IMR-90 (cell line): Measurements from ENCODE around the gene SMOC1. TPM values are rescaled to one million over a fixed set of nuclear protein-coding genes. Genes with fewer than 3 reads are reported as not detected.
A peak's percentile ranks its signal among the peaks of the same experiment; 100 is the strongest.

ENCODE experiments used
- ATAC-seq: fragments of 200-7000 bp; cut with Tn5 transposase; 2 replicates; pipeline ENCODE4 v1.9.1; 2020; ENCODE audit warnings: low read depth, mild to moderate bottlenecking, moderate library complexity
- BruUV-seq: library from RNA; stranded (reverse); fragments of 400-500 nt; replicated peaks from 2 replicates; lab custom pipeline; 2021; lab: Mats Ljungman, UMichigan
- CTCF ChIA-PET: fragments of 300-600 bp; formaldehyde crosslinking; extraction: SDS; loops from one replicate; lab custom pipeline; 2021; ENCODE audit warnings: antibody characterized with exemption; lab: Yijun Ruan, JAX
- POLR2A ChIA-PET: fragments of 300-600 bp; sonication (Branson Sonifier 250); formaldehyde crosslinking; loops from one replicate; lab custom pipeline; 2022; ENCODE audit warnings: antibody characterized with exemption; ENCODE audit not compliant: unreplicated experiment; lab: Charles Lee
- DNase-seq: peaks from one replicate; pipeline ENCODE4 v3.0.0; 2013
- H2AFZ ChIP-seq: replicated peaks from 2 replicates; pipeline ENCODE3; 2013; ENCODE audit warnings: low read length, mild to moderate bottlenecking; ENCODE audit not compliant: poor library complexity
- H2AK5ac ChIP-seq: 2 replicates; pipeline ENCODE4 v1.6.1; 2013; ENCODE audit warnings: low read depth, low read length, inconsistent platforms
- H2AK9ac ChIP-seq: replicated peaks from 2 replicates; pipeline ENCODE3; 2013; ENCODE audit warnings: mild to moderate bottlenecking, low read depth, low read length, moderate library complexity; ENCODE audit not compliant: poor library complexity
- H2BK120ac ChIP-seq: 2 replicates; pipeline ENCODE4 v1.6.1; 2013; ENCODE audit warnings: low read depth, low read length, inconsistent platforms
- H2BK15ac ChIP-seq: 3 replicates; pipeline ENCODE4 v1.6.1; 2013; ENCODE audit warnings: low read depth, low read length, inconsistent platforms
- H2BK20ac ChIP-seq: 2 replicates; pipeline ENCODE4 v1.6.1; 2013; ENCODE audit warnings: low read depth, mild to moderate bottlenecking, inconsistent platforms, low read length, moderate library complexity
- H2BK5ac ChIP-seq: 2 replicates; pipeline ENCODE4 v1.6.1; 2013; ENCODE audit warnings: mild to moderate bottlenecking, low read depth, low read length, inconsistent platforms; ENCODE audit not compliant: poor library complexity, severe bottlenecking
- H3K14ac ChIP-seq: replicated peaks from 2 replicates; pipeline ENCODE4 v1.6.1; 2013; ENCODE audit warnings: low read depth, low read length, inconsistent platforms
- H3K18ac ChIP-seq: 2 replicates; pipeline ENCODE4 v1.6.1; 2013; ENCODE audit warnings: low read depth, low read length, control low read depth
- H3K23ac ChIP-seq: 2 replicates; pipeline ENCODE4 v1.6.1; 2013; ENCODE audit warnings: low read depth, low read length, inconsistent platforms
- H3K27ac ChIP-seq: 2 replicates; pipeline ENCODE4 v1.5.1; 2013; ENCODE audit warnings: mild to moderate bottlenecking, control low read depth, low read length; ENCODE audit not compliant: insufficient read depth
- H3K27me3 ChIP-seq: 2 replicates; pipeline ENCODE4 v1.6.1; 2013; ENCODE audit warnings: low read length; ENCODE audit not compliant: control insufficient read depth, insufficient read depth
- H3K36me3 ChIP-seq: 2 replicates; pipeline ENCODE4 v1.6.1; 2013; ENCODE audit warnings: low read length, mixed read lengths; ENCODE audit not compliant: control insufficient read depth, insufficient read depth
- H3K4ac ChIP-seq: 2 replicates; pipeline ENCODE4 v1.6.1; 2013; ENCODE audit warnings: low read depth, low read length, inconsistent platforms
- H3K4me1 ChIP-seq: 2 replicates; pipeline ENCODE4 v1.6.1; 2013; ENCODE audit warnings: low read length, mixed read lengths; ENCODE audit not compliant: control insufficient read depth, insufficient read depth
- H3K4me2 ChIP-seq: 2 replicates; pipeline ENCODE4 v1.6.1; 2013; ENCODE audit warnings: low read depth, mild to moderate bottlenecking, control low read depth, low read length, moderate library complexity
- H3K4me3 ChIP-seq: 2 replicates; pipeline ENCODE4 v1.5.1; 2013; ENCODE audit warnings: low read depth, mild to moderate bottlenecking, control low read depth, low read length, moderate library complexity; ENCODE audit not compliant: insufficient read depth
- H3K56ac ChIP-seq: 2 replicates; pipeline ENCODE4 v1.6.1; 2013; ENCODE audit warnings: low read length, inconsistent platforms; ENCODE audit not compliant: insufficient read depth; ENCODE audit errors: extremely low read depth
- H3K79me1 ChIP-seq, 2 experiments: 2 replicates each; pipeline ENCODE4 v1.6.1; 2013; ENCODE audit warnings: low read length in 2 of 2, inconsistent platforms in 1 of 2, low read depth in 1 of 2
- H3K9ac ChIP-seq: 2 replicates; pipeline ENCODE4 v1.6.1; 2013; ENCODE audit warnings: low read depth, low read length, control low read depth
- H3K9me1 ChIP-seq: 2 replicates; pipeline ENCODE4 v1.6.1; 2013; ENCODE audit warnings: low read length, inconsistent platforms; ENCODE audit not compliant: insufficient read depth
- H3K9me3 ChIP-seq: 2 replicates; pipeline ENCODE4 v1.6.1; 2013; ENCODE audit warnings: low read length; ENCODE audit not compliant: control insufficient read depth, insufficient read depth
- H4K20me1 ChIP-seq: 2 replicates; pipeline ENCODE4 v1.6.1; 2013; ENCODE audit warnings: low read length, inconsistent platforms; ENCODE audit not compliant: insufficient read depth
- H4K5ac ChIP-seq: 2 replicates; pipeline ENCODE4 v1.6.1; 2013; ENCODE audit warnings: mild to moderate bottlenecking, low read depth, low read length, control low read depth
- H4K8ac ChIP-seq, 2 experiments: 2 replicates each; pipeline ENCODE4 v1.6.1; 2013; ENCODE audit warnings: low read depth in 2 of 2, low read length in 2 of 2, control low read depth in 1 of 2, inconsistent platforms in 1 of 2
- H4K91ac ChIP-seq: 2 replicates; pipeline ENCODE4 v1.6.1; 2013; ENCODE audit warnings: low read depth, low read length, inconsistent platforms; ENCODE audit not compliant: insufficient read depth
- BHLHE40 ChIP-seq: fragments of 150-350 bp; IDR thresholded peaks from 2 replicates; pipeline ENCODE4 v1.6.1; 2016; ENCODE audit warnings: mild to moderate bottlenecking, low read depth, low read length
- CEBPB ChIP-seq: IDR thresholded peaks from 2 replicates; pipeline ENCODE4 v1.6.1; 2012; ENCODE audit warnings: low read depth, low read length, improper control_type of control experiment
- CHD1 ChIP-seq: IDR thresholded peaks from 2 replicates; pipeline ENCODE4 v1.6.1; 2012; ENCODE audit warnings: low read depth, low read length, improper control_type of control experiment
- CTCF ChIP-seq: conservative IDR thresholded peaks from 2 replicates; pipeline ENCODE4 v1.5.1; 2012; ENCODE audit warnings: mild to moderate bottlenecking, low read depth, low read length, improper control_type of control experiment
- FOS ChIP-seq: fragments of 150-350 bp; IDR thresholded peaks from 2 replicates; pipeline ENCODE4 v1.6.1; 2016; ENCODE audit warnings: low read depth, low read length
- MAFK ChIP-seq: IDR thresholded peaks from 2 replicates; pipeline ENCODE4 v1.6.1; 2012; ENCODE audit warnings: low read depth, low read length, improper control_type of control experiment
- MAZ ChIP-seq: IDR thresholded peaks from 2 replicates; pipeline ENCODE4 v1.6.1; 2012; ENCODE audit warnings: low read depth, mild to moderate bottlenecking, low read length, improper control_type of control experiment, moderate library complexity, borderline replicate concordance
- NFE2L2 ChIP-seq: fragments of 150-350 bp; IDR thresholded peaks from 2 replicates; pipeline ENCODE4 v1.6.1; 2016; ENCODE audit warnings: low read depth, mild to moderate bottlenecking, low read length
- POLR2A ChIP-seq: IDR thresholded peaks from 2 replicates; pipeline ENCODE4 v1.6.1; 2012; ENCODE audit warnings: mild to moderate bottlenecking, low read depth, low read length
- RAD21 ChIP-seq: IDR thresholded peaks from 2 replicates; pipeline ENCODE4 v1.6.1; 2012; ENCODE audit warnings: low read length, improper control_type of control experiment
- RCOR1 ChIP-seq: IDR thresholded peaks from 2 replicates; pipeline ENCODE4 v1.6.1; 2012; ENCODE audit warnings: mild to moderate bottlenecking, low read length, improper control_type of control experiment; ENCODE audit not compliant: insufficient replicate concordance
- RFX5 ChIP-seq: IDR thresholded peaks from 2 replicates; pipeline ENCODE4 v1.8.0; 2012; ENCODE audit warnings: low read depth, mild to moderate bottlenecking, low read length, moderate library complexity
- SMC3 ChIP-seq: fragments of 150-350 bp; IDR thresholded peaks from 2 replicates; pipeline ENCODE4 v1.6.1; 2016; ENCODE audit warnings: low read depth, mild to moderate bottlenecking, antibody characterized with exemption, low read length, moderate library complexity
- WGBS, 2 experiments: methylation state at CpG; one replicate each; pipeline versions ENCODE4 v1.1.5 to v1.1.7; 2013; ENCODE audit warnings: missing lambda C conversion rate in 2 of 2; ENCODE audit not compliant: insufficient read length in 1 of 2; ENCODE audit errors: extremely low coverage in 2 of 2; 5-methylcytosine and 5-hydroxymethylcytosine counted together
- dilution Hi-C: fragments of 300-500 bp; cut with HindIII; formaldehyde crosslinking; loops from one replicate; pipeline ENCODE4 v1.14.3; 2018; ENCODE audit warnings: low sequenced_read_pairs; ENCODE audit not compliant: unreplicated experiment
- in situ Hi-C: fragments of 300-500 bp; cut with MboI; formaldehyde crosslinking; loops from 3 replicates; pipeline ENCODE4 v1.14.3; 2019; ENCODE audit warnings: low sequenced_read_pairs, inconsistent platforms, mixed read lengths
- intact Hi-C: fragments of 100-400 bp; cut with micrococcal nuclease; formaldehyde crosslinking; loops from 2 replicates; pipeline ENCODE4 v1.10.0; 2022
- polyA plus RNA-seq, 3 experiments: library from polyadenylated mRNA; depleted of rRNA; stranded (reverse); fragments of >200 nt; gene quantifications; 2 replicates each; pipeline ENCODE4 v1.2.3, GENCODE V29; 2012; ENCODE audit warnings: low replicate concordance in 1 of 3
- total RNA-seq: library from RNA; depleted of rRNA; stranded (reverse); fragments of >200 nt; gene quantifications from 2 replicates; pipeline ENCODE4 v1.2.3, GENCODE V29; 2012
- TF ChIP-seq, protein P1 (sequence below): fragments of 150-350 bp; IDR thresholded peaks from 2 replicates; pipeline ENCODE4 v1.6.1; 2017; ENCODE audit warnings: mild to moderate bottlenecking, antibody characterized with exemption, low read length, low read depth

The SMOC1 gene
- total and polyA plus RNA-seq, 2 of the 4 experiments (the other 2 are of a cell fraction), result 0.90 to 4.1 TPM

DNA sequence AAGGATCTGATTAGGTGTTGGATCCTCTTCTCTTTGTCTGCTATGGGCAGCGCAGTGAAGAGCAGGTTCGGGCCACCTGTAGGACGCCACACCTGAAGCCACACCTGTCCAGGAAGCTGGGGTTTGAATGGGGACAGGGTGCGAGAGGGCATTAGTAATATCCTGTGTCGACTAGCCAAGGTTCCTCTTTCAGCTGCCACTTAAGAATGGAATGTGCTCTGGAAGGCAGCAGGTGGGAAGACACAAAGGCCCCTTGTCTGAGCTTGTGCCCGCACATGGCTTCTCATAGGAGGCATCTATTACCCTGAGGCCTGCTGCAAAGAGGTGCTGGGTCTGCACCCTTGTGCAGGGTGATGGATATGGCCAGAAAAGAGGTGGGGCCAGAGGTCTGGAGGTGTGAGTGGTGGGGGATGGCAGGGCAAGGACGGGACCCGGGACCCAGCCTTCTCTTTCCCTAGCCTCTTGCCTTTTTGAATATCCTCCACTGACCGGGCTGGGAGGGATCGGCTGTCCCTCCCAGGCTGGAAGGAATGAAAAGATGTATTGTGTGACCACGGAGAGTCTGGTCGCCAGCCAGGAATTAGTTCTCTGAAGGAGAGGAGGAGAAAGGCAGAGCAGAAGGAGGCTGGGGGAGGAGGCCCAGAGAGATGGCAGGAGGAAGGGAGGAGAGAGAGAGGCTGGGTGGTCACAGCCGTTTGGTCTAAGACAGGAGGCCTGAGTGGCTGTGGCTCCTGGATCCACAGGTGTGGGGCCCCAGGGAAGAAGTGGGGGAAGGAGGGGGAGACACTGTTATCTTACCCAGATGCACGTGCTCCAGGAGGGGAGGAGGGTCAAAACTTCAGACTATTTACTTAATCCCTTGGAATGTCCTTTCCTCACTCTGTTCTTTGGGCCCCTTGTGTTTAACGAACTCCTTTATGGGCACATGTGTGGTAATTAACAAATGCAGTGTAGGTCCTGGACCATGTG, 101.5 kb downstream of the SMOC1 start:
- ChIA-PET POLR2A (no interaction called here), CTCF (no interaction called here)
- in situ Hi-C loops, result no loop called here
- no peak overlapping the region for H4K5ac ChIP-seq
- no TSS peak for BruUV-seq
- no peaks in the 10 kb centered on the region for H3K79me1 ChIP-seq
- no peak overlapping the region for H3K27ac ChIP-seq
- ATAC-seq (no peak), DNase-seq (no peak)
- intact Hi-C loops, result no loop called here
- H3K18ac ChIP-seq, result 0 out of 2 replicates have a peak overlapping the region, but pooled peaks have one; percentile 26
- dilution Hi-C loops, result no loop called here
- peak overlapping the region; percentile 31; the same call in 1 of the 2 replicates for H2AK5ac ChIP-seq
- H3K9me1 ChIP-seq, result peaks cover 6% of the 10 kb centered on the region; the same call in 1 of the 2 replicates
- no peak overlapping the region for H3K23ac ChIP-seq
- 0 out of 4 replicates have a peak overlapping the region, but pooled peaks of 1 of the 2 experiments have one; percentile 5 for H4K8ac ChIP-seq
- H3K4me1 ChIP-seq, result peaks cover 19% of the 10 kb centered on the region
- H3K4me3 ChIP-seq, result no peak overlapping the region
- H3K27me3 ChIP-seq, result no peaks in the 10 kb centered on the region
- H3K14ac ChIP-seq, result 0 out of 2 replicates have a peak overlapping the region, but pooled peaks have one; percentile 15
- H3K4ac ChIP-seq, result no peak overlapping the region
- peaks cover 14% of the 10 kb centered on the region for H3K36me3 ChIP-seq
- 81% methylated on average over 3 of the region's 15 CpGs; no CpG with 5 or more reads in 1 of the 2 experiments for WGBS, 2 experiments
- no peak overlapping the region for H2BK20ac ChIP-seq
- no peak overlapping the region for H2AK9ac ChIP-seq
- H4K20me1 ChIP-seq, result no peaks in the 10 kb centered on the region
- H4K91ac ChIP-seq, result 0 out of 2 replicates have a peak overlapping the region, but pooled peaks have one; percentile 7
- no peak overlapping the region for H3K56ac ChIP-seq
- peak overlapping the region; percentile 50; the same call in 1 of the 3 replicates for H2BK15ac ChIP-seq
- H2BK5ac ChIP-seq, result no peak overlapping the region
- H2BK120ac ChIP-seq, result no peak overlapping the region
- peak overlapping the region; percentile 37 for H2AFZ ChIP-seq
- H3K9ac ChIP-seq, result no peak overlapping the region
- H3K9me3 ChIP-seq, result no peaks in the 10 kb centered on the region
- H3K4me2 ChIP-seq, result no peak overlapping the region
- TF ChIP-seq RCOR1 (no peak), RFX5 (no peak), CTCF (no peak), CEBPB (no peak), MAFK (no peak), SMC3 (no peak), CHD1 (no peak), MAZ (no peak), RAD21 (no peak), FOS (no peak), POLR2A (no peak), BHLHE40 (no peak), NFE2L2 (no peak)
- TF ChIP-seq, protein P1, sequence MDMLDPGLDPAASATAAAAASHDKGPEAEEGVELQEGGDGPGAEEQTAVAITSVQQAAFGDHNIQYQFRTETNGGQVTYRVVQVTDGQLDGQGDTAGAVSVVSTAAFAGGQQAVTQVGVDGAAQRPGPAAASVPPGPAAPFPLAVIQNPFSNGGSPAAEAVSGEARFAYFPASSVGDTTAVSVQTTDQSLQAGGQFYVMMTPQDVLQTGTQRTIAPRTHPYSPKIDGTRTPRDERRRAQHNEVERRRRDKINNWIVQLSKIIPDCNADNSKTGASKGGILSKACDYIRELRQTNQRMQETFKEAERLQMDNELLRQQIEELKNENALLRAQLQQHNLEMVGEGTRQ, result no peak
